Ovary (tissue), 9 donors: ENCODE data around the gene GPSM3. TPM values are rescaled to one million over a fixed set of nuclear protein-coding genes. Genes with fewer than 3 reads are reported as not detected.
A peak's percentile ranks its signal among the peaks of the same experiment; 100 is the strongest.

Experiments
- DNase-seq, 5 donors: peaks; one replicate each; pipeline ENCODE4 v3.0.0-alpha.2; 2019 to 2020
- H3K27ac ChIP-seq, 2 donors: fragments of 200-600 bp; one replicate each; pipeline versions ENCODE4 v1.5.1 to v1.8.0; 2019 to 2022
- H3K27me3 ChIP-seq: fragments of 200-600 bp; one replicate; pipeline ENCODE4 v1.8.0; 2022
- H3K36me3 ChIP-seq: fragments of 200-600 bp; sonication (generic); one replicate; pipeline ENCODE4 v1.5.1; 2019
- H3K4me1 ChIP-seq: one replicate; pipeline ENCODE4 v1.8.1; 2013; ENCODE audit warnings: mild to moderate bottlenecking, moderate library complexity; ENCODE audit not compliant: insufficient read depth
- H3K4me3 ChIP-seq: fragments of 200-600 bp; sonication (generic); one replicate; pipeline ENCODE4 v1.5.1; 2017
- H3K9me3 ChIP-seq, 2 donors: fragments of 200-600 bp in 1 of 2; sonication (generic) in 1 of 2; one replicate each; pipeline versions ENCODE4 v1.5.1 to v1.8.1; 2013 to 2019; ENCODE audit warnings: mild to moderate bottlenecking in 1 of 2, moderate library complexity in 1 of 2
- CTCF ChIP-seq, 3 donors: fragments of 450-650 bp in 2 of 3; fragments of 200-600 bp in 1 of 3; IDR thresholded peaks; one replicate each; pipeline versions ENCODE4 v1.5.1 to v1.8.0; 2016 to 2022; ENCODE audit warnings: antibody characterized with exemption in 3 of 3, mild to moderate bottlenecking in 1 of 3
- EP300 ChIP-seq: sonication (generic); formaldehyde crosslinking; IDR thresholded peaks from one replicate; pipeline ENCODE4 v1.6.1; 2017; ENCODE audit warnings: antibody characterized with exemption
- POLR2A ChIP-seq: fragments of 450-650 bp; IDR thresholded peaks from one replicate; pipeline ENCODE4 v1.6.1; 2017; ENCODE audit warnings: antibody characterized with exemption, mild to moderate bottlenecking, moderate library complexity
- WGBS, 3 donors: extraction: QIAGEN DNeasy Blood & Tissue Kit in 1 of 3; methylation state at CpG; one replicate each; pipeline versions ENCODE4 v1.1.5 to v1.1.7; 2013 to 2017; 5-methylcytosine and 5-hydroxymethylcytosine counted together
- intact Hi-C, 4 donors: fragments of 100-400 bp; cut with DNase I; formaldehyde crosslinking; loops; one replicate each; pipeline versions ENCODE4 v1.11.0 to v1.15.1; 2022 to 2023
- polyA plus RNA-seq, 2 donors: library from polyadenylated mRNA; stranded (reverse); fragments of 200-250 nt in 1 of 2; fragments of 350-450 nt in 1 of 2; fragmentation: Illumina TruSeq in 1 of 2; extraction: RNeasy Lipid Tissue Mini Kit (QIAGEN cat#74804) in 1 of 2; gene quantifications; one replicate each; pipeline ENCODE4 v1.2.3, GENCODE V29; 2013 to 2014
- total RNA-seq, 7 donors: library from RNA; depleted of rRNA in 2 of 7; stranded (reverse); fragments of >200 nt in 2 of 7; fragmentation: NEBNext Ultra II Directional in 3 of 7; extraction: Animal tissue kit (Norgen Biotek cat#: 25700) in 3 of 7; gene quantifications; one replicate each; pipeline versions ENCODE4 v1.1.0 to v1.2.4, GENCODE V29; 2016 to 2023
- donor health status: DM: no; HTN: no; CAD: no; lungs with moderate emphysema.
- donor health status: DM: no; HTN: no; CAD: no.
- donor health status: Bipolar disorder and iron deficiency.
- donor health status: DM: yes; HTN: yes; CAD: no.
- donor health status: DM: no; HTN: no; CAD: no.
- donor health status: DM: yes; HTN: yes; CAD: no.

The GPSM3 gene
- total and polyA plus RNA-seq, 9 donors: 3.1 to 8.7 (median 5.2) TPM

DNA sequence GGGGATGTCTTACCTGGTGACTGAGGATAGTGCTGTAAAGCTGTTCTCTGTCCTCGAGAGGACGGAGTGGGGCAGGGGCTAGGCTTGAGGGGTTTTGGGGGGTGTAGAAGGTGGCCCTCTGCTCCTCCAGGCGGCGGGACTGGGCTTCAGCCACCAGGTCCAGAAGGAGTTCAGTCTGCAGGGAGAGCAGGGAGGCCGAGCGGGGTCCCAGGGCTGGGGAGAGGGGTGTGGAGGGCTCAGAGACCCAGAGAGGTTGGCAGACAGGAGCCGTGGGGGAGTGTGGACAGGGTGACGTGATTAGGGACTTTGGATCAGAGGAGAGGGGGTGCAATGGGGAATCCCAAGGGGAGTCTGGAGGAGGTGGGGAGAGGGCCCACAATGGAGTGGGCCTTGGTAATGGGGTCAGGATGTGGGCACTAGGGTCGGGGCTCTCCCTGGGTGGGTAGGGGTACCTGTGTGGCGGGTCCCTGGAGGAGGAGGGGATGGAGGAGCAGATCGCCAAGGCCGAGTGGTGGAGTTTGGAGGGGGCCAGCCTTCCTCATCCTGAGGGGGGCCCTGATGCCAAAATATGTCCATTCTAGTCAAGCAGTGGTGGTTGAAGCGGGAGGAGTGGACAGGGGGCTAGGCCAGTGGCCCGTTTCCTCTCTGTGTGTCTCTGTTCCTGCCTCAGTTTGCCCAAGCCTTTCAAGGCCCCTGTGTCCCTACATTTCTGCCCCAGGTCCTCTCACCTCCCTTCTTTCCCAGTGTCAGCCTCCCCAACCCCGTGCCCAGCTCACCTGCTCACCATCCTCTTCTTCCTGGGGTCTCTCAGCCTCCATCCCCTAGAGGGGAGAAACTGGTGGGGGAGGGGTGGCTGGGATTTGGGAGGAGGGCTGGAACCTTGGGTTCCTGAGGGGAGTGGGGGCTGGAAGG, 491 bp downstream of the GPSM3 start:
- Histone ChIP-seq H3K4me3 (no peak overlapping the region), H3K27ac (no peak overlapping the region), H3K9me3 (no peaks in the 10 kb centered on the region), H3K4me1 (peaks cover 5% of the 10 kb centered on the region), H3K36me3 (no peaks in the 10 kb centered on the region), H3K27me3 (no peaks in the 10 kb centered on the region)
- intact Hi-C loops: loop anchor here in 1 of 4 donors (10.0 kb wide), 1 partner anchor 783 kb away; no protein-coding TSS in a partner anchor
- WGBS, 3 donors: 71 to 81% (median 78%) methylated on average over 15 of the region's 15 CpGs
- TF ChIP-seq POLR2A (no peak), CTCF (IDR thresholded peaks at IDR 0.05) (no peak), EP300 (no peak)
- DNase-seq: peak in 3 of 5 donors; percentile 47 to 63 (median 51)

GRCh38 chr6:32190911-32191677, 1.3 kb downstream of the GPSM3 start:
- peaks cover 5% of the 10 kb centered on the region for H3K4me1 ChIP-seq
- H3K27me3 ChIP-seq: no peaks in the 10 kb centered on the region
- WGBS, 3 donors: 81 to 88% (median 84%) methylated on average over 8 of the region's 8 CpGs
- intact Hi-C loops: loop anchor here in 1 of 4 donors (10.0 kb wide), 1 partner anchor 784 kb away; no protein-coding TSS in a partner anchor
- H3K4me3 ChIP-seq: peak overlapping the region; percentile 55
- H3K27ac ChIP-seq: peak overlapping the region; percentile 93 to 95
- H3K36me3 ChIP-seq: no peaks in the 10 kb centered on the region
- DNase-seq: peak; percentile 27 to 53 (median 50)
- no peak for TF ChIP-seq CTCF (IDR thresholded peaks at IDR 0.05)
- no peak for TF ChIP-seq POLR2A
- TF ChIP-seq EP300: no peak
- H3K9me3 ChIP-seq: no peaks in the 10 kb centered on the region

DNA sequence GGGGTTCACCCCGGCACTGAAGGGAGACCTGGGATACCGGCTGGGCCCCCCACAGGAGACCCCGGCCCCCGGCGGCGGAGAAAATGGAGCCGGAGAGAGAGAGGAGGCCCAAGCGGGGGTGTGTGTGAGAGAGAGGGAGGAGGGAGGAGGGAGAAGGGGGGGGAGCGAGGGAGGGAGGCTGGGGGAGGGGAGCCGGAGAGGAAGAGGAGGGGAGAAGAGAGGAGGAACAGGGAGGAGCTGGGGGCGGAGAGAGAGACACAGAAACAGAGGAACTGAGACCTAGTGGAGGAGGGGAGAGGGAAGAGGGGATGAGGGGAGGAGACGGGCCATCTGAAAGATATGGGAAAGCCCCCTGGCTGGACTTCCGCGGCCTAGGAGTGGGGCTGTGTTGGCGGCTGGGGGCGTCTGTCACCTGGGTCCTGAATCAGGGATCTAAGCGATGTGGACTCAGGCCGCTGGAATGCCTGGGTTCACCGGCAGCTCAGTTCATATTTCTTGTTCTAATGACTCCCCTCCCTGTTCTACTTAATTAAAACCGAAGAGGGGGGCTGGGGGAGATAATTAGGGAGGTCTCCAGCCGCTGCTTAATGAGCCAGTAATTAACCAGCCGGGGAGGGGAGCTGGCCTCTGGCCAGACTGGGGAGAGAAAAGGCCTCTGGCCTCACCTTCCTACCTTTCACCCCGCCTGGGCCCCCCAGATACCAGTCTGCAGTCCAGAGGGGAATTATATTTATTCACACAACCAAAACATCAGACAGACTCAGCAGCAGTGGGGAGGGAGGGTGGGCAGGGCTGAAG, 2.2 kb downstream of the GPSM3 start, which contains the start of gene PBX2:
TSS of gene PBX2 (minus strand) at position 149 of the 798 bp plus-strand sequence. CDS start 287 bp downstream, outside the sequence.
- DNase-seq: peak; percentile 90 to 96 (median 95)
- no peaks in the 10 kb centered on the region for H3K27me3 ChIP-seq
- no peaks in the 10 kb centered on the region for H3K36me3 ChIP-seq
- TF ChIP-seq POLR2A (peak; percentile 87), CTCF (IDR thresholded peaks at IDR 0.05) (no peak), EP300 (no peak)
- H3K9me3 ChIP-seq: no peaks in the 10 kb centered on the region
- peaks cover 5% of the 10 kb centered on the region for H3K4me1 ChIP-seq
- intact Hi-C loops: loop anchor here in 1 of 4 donors (10.0 kb wide), 1 partner anchor 785 kb away; no protein-coding TSS in a partner anchor
- peak within 1 kb of the TSS; percentile 93 to 95 for H3K27ac ChIP-seq
- 2% methylated on average over 19 to 23 of the region's 23 CpGs for WGBS, 3 donors
- peak within 1 kb of the TSS; percentile 55 for H3K4me3 ChIP-seq
